IPS-15b (cell line): ENCODE results near the gene RPL3.

Source experiments
- H3K27me3 ChIP-seq: one replicate; pipeline ENCODE4 v1.6.1; 2013; ENCODE audit warnings: low read length; ENCODE audit not compliant: control insufficient read depth, insufficient read depth
- H3K36me3 ChIP-seq: one replicate; pipeline ENCODE4 v1.6.1; 2013; ENCODE audit warnings: low read length; ENCODE audit not compliant: control insufficient read depth, insufficient read depth
- H3K4me1 ChIP-seq: one replicate; pipeline ENCODE4 v1.6.1; 2013; ENCODE audit warnings: mild to moderate bottlenecking, low read length; ENCODE audit not compliant: control insufficient read depth, insufficient read depth
- H3K4me3 ChIP-seq: one replicate; pipeline ENCODE4 v1.5.1; 2013; ENCODE audit warnings: low read depth, low read length
- H3K9ac ChIP-seq: one replicate; pipeline ENCODE4 v1.6.1; 2013; ENCODE audit warnings: low read depth, mild to moderate bottlenecking, low read length
- H3K9me3 ChIP-seq: one replicate; pipeline ENCODE4 v1.6.1; 2013; ENCODE audit warnings: mild to moderate bottlenecking, low read length; ENCODE audit not compliant: control insufficient read depth, insufficient read depth

The RPL3 gene

DNA sequence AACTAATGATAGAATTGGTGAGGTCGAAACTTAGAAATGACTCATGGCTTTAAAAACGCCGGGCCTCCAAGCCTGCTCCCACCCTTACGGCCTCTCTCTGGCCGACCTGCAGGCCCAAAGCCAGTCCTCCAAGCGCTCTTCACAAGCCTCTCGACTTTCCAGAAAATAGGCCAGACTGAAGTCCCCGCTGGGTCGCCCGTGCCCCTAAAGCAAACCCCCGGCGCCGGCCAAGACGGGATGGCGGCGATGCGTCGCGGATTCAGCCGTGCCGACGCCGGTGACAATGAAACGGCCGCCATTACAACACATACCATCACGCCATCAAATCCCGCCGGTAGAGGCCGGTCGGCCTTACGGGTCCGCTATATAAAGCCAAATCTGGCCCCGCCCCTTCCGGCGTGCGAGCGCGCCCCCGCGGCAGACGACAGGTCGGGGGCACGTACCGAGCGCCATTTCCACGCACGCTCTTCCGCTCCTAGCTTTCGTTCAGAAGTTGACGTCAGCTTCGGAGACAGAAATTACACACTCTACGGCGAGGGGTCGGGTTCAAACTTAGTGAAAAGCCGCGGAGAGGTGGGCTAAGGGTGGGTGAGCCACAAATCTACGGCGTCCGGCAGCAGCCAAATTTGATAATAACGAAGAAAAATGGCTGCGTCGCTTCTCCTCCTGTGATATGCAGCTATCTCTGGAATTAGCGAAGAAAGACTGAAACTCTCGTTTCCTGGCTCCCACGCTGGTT is at the start of gene RPL3:
RPL3 (minus strand) TSS at position 340 of the 739 bp plus-strand sequence; CDS start at position 314, 26 bp downstream.
- Histone ChIP-seq H3K4me3 (peak within 1 kb of the TSS; percentile 98), H3K27me3 (no peaks in the 10 kb centered on the region), H3K9me3 (no peaks in the 10 kb centered on the region), H3K36me3 (peaks cover 46% of the 10 kb centered on the region), H3K9ac (peak within 1 kb of the TSS; percentile 100), H3K4me1 (peaks cover 13% of the 10 kb centered on the region)

DNA sequence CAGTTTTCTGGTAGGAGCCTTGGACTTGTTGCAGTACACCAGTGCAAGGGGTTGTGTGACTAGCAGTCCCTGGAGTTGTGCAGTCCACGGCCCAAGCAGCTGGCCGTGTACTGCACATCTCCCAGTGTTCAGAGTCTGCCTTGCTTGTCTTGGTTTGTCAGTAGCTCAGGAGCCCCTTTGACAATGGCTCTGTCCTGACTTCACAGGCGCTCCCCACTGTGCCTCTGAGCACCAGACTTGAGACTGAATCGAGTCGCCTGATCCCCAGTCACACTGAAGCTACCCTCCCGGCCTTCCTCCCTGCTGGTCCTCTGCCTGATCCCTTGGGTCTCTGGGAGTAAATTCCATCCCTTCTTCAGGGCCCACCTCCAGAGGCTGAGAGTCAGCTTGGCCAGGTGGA is 49.8 kb upstream of the RPL3 start:
- H3K4me3 ChIP-seq, result no peak overlapping the region
- no peaks in the 10 kb centered on the region for H3K27me3 ChIP-seq
- peaks cover 3% of the 10 kb centered on the region for H3K9me3 ChIP-seq
- H3K36me3 ChIP-seq, result peaks cover 3% of the 10 kb centered on the region
- H3K4me1 ChIP-seq, result peaks cover 2% of the 10 kb centered on the region
- H3K9ac ChIP-seq, result no peak overlapping the region

DNA sequence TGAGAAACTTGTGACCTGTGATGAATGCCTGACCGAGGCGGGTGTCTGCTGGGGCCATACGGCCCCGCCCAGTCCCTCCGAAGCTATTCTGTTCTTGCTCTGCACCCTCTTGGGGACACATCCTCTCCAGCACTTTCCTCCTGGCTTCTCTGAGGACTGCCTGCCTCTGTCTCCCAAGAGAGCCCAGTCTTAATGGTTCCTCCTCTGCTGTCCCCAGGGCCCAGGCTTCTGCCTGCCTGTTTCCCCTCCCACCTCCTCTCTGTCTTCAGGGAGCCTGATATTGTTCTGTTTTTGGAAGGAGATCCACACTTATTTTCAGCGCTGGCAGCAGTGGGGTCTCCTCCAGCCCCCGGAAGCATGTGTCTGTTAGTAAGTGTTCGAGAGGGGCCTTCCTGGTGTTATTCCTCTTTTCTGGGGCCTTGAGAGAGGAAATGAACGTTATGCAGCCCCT is 49.1 kb upstream of the RPL3 start:
- no peak overlapping the region for H3K4me3 ChIP-seq
- no peaks in the 10 kb centered on the region for H3K27me3 ChIP-seq
- H3K36me3 ChIP-seq, result peaks cover 3% of the 10 kb centered on the region
- H3K9me3 ChIP-seq, result peaks cover 3% of the 10 kb centered on the region
- peaks cover 2% of the 10 kb centered on the region for H3K4me1 ChIP-seq
- no peak overlapping the region for H3K9ac ChIP-seq

DNA sequence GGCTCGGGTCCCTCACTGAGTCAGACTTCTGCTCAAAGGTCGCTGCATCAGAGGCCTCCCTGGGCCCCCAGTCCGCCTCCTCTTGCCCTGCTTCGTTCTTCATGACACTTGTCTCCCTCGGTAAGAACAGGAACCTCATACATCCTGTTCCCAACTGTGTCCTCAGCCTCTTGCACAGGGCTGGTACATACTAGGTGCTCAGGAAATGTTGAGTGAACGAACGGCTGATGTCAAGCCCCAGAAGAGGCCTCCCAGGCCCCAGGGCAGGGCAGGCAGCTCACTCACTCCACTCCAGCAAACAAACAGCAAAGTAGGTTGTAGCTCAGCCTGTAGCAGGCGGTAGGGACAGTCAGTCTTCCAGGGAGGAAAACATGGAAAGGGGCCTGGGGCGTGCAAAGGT is 47.6 kb upstream of the RPL3 start:
- H3K4me3 ChIP-seq, result no peak overlapping the region
- no peak overlapping the region for H3K9ac ChIP-seq
- peaks cover 3% of the 10 kb centered on the region for H3K36me3 ChIP-seq
- H3K27me3 ChIP-seq, result no peaks in the 10 kb centered on the region
- peaks cover 3% of the 10 kb centered on the region for H3K9me3 ChIP-seq
- H3K4me1 ChIP-seq, result peaks cover 12% of the 10 kb centered on the region

DNA sequence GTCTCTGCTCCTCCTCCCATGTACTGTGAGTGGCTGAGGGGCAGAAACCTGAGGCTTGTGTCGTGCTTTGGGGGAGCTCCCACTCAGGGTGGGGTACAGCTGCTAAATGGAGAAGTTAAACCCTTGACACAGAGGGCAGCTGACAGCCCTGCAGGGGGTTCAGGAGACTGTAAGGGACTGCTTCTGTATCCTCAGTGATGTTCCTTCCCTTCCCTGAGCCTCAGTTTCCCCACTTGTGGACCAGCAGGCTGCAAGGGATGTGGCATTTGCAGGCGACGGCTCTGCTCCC is 46.0 kb upstream of the RPL3 start:
- H3K27me3 ChIP-seq, result no peaks in the 10 kb centered on the region
- peaks cover 22% of the 10 kb centered on the region for H3K4me1 ChIP-seq
- no peak overlapping the region for H3K4me3 ChIP-seq
- H3K36me3 ChIP-seq, result peaks cover 3% of the 10 kb centered on the region
- no peaks in the 10 kb centered on the region for H3K9me3 ChIP-seq
- H3K9ac ChIP-seq, result no peak overlapping the region

DNA sequence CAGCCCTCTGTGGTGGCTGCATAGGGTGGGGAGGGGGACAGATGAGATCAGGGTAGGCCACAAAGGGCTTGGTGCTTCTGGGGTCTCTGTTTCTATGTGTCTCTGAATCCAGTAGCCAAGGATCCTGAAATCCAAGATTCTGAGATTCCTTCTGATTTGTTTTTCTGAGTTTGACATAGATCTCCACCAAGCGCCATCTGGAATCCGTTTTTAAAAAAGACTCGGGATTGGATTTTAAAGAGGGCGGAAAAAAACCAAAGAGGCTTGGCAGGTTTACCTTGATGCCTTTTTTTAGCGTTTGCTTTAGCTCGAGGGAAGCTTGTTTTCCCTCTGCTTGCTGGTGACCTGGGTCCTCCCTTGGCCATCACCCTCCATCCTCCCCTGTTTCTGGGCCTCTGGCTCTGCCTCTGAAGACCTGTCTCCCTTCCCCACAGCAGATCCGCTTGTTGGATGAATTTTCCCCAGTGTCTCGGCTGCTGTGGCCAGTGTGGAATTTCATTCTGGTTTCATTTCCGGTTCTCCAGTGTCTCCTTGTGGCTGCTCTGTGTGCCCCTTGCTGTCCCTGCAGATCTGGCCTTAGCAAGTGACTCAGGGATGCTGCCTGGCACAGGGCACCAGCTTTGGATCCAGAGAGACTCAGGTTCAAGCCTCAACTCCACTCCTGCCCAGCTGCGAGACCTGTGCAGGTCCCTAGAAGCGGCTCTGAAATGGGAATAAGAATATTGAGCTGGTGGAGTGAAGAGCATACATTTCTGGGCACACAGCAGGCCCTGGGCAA is 45.5 kb upstream of the RPL3 start:
- no peak overlapping the region for H3K9ac ChIP-seq
- peaks cover 24% of the 10 kb centered on the region for H3K4me1 ChIP-seq
- H3K36me3 ChIP-seq, result peaks cover 3% of the 10 kb centered on the region
- H3K4me3 ChIP-seq, result no peak overlapping the region
- H3K27me3 ChIP-seq, result no peaks in the 10 kb centered on the region
- no peaks in the 10 kb centered on the region for H3K9me3 ChIP-seq

DNA sequence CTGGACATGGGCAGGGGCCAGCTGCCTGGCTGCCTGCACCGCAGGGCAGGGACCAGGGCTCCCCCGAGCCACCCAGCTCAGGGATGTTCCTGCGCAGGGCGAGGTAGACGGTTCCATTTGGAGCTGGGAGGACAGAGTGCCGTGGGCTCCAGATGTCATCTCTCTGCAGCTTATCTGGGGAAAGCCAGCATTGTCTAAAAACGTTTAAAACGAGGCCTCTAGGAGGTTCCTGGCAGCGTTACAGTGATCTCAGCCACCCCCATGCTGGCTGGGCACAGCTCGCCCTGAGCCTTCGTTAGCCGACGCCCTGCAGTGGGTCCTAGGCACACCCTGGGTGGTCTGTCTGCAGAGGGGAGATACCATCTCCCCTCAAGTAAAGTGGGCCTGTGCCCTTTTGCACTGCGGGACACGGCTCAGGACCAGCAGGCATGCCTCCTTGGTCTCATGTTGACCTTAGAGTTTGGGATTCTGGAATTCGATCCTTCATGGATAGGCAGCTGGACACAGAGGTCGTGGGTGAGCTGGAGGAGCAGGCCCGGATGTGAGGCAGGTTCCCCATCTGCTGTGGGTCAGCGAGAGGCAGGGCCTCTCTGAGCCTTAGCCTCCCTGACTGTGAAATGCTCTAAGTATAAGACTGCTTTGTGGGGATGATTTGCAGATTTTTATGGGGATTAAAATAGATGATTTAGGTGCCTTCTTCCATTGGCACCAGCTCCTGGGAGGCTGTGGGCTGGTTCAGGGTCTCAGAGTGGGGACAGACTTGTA is 44.5 kb upstream of the RPL3 start:
- H3K4me3 ChIP-seq, result no peak overlapping the region
- peak overlapping the region; percentile 24 for H3K9ac ChIP-seq
- peaks cover 3% of the 10 kb centered on the region for H3K36me3 ChIP-seq
- no peaks in the 10 kb centered on the region for H3K9me3 ChIP-seq
- peaks cover 24% of the 10 kb centered on the region for H3K4me1 ChIP-seq
- H3K27me3 ChIP-seq, result no peaks in the 10 kb centered on the region

DNA sequence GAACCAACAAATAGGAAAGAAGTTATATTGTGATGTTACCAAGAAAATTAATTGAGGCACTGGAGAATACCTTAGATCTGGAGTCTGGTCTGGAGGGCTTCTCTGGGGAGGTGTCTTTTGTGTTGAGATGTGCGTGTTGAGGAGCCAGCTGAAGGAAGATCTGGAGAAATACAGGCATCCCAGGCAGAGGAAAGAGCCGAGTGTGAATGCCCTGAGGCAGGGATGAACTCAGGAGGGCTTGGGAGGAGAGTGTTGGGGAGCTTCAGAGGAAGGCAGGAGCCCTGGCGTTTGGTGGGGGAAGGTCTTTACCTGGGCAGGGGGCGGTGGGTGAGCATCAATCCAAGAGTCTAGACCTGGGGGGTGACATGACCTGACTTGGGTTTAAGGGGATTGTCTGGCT is 43.5 kb upstream of the RPL3 start:
- Histone ChIP-seq H3K9ac (peak overlapping the region; percentile 26), H3K27me3 (no peaks in the 10 kb centered on the region)

DNA sequence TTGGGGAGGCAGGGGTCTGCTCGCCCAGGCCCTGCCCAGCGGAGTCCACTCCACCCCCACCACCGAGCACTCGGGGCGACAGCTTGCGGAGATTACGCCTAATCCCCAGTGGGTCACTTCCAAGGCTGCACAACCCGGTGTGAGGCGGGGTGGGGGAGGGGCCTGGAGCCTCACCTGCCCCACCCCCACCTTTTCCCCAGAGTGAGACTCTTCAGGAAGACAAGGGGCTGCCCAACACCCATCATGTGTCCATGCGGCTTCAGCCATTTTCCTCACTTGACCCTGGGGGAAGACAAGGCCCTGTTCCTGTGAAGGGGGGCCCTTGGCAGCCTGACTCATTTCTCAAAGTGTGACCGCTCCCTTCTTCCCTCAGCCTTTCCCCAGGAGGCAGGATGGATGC is 42.8 kb upstream of the RPL3 start:
- Histone ChIP-seq H3K9ac (peak overlapping the region; percentile 26), H3K4me3 (no peak overlapping the region), H3K9me3 (no peaks in the 10 kb centered on the region), H3K27me3 (no peaks in the 10 kb centered on the region), H3K4me1 (peaks cover 24% of the 10 kb centered on the region), H3K36me3 (no peaks in the 10 kb centered on the region)

More for the DNA sequence above, 43.5 kb upstream of the RPL3 start:
- Histone ChIP-seq H3K9me3 (no peaks in the 10 kb centered on the region), H3K4me1 (peaks cover 24% of the 10 kb centered on the region), H3K36me3 (no peaks in the 10 kb centered on the region), H3K4me3 (no peak overlapping the region)

DNA sequence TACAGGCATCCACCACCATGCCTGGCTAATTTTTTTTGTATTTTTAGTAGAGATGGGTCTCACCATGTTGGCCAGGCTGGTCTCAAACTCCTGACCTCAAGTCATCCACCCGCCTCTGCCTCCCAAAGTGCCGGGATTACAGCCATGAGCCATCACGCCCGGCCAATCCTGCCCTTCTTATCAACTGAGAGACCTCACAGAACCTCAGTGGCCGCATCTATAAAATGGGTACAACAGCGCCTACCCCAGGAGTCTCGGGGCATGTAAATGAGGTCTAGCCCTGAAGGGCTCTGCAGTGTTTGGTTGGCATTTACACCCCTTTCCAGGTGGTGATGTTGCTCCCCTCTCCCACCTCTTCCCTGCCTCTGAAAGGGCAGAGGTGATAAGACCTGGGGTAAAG is 42.1 kb upstream of the RPL3 start:
- H3K9me3 ChIP-seq, result no peaks in the 10 kb centered on the region
- H3K36me3 ChIP-seq, result no peaks in the 10 kb centered on the region
- H3K4me1 ChIP-seq, result peaks cover 24% of the 10 kb centered on the region
- H3K4me3 ChIP-seq, result no peak overlapping the region
- H3K27me3 ChIP-seq, result no peaks in the 10 kb centered on the region
- no peak overlapping the region for H3K9ac ChIP-seq

DNA sequence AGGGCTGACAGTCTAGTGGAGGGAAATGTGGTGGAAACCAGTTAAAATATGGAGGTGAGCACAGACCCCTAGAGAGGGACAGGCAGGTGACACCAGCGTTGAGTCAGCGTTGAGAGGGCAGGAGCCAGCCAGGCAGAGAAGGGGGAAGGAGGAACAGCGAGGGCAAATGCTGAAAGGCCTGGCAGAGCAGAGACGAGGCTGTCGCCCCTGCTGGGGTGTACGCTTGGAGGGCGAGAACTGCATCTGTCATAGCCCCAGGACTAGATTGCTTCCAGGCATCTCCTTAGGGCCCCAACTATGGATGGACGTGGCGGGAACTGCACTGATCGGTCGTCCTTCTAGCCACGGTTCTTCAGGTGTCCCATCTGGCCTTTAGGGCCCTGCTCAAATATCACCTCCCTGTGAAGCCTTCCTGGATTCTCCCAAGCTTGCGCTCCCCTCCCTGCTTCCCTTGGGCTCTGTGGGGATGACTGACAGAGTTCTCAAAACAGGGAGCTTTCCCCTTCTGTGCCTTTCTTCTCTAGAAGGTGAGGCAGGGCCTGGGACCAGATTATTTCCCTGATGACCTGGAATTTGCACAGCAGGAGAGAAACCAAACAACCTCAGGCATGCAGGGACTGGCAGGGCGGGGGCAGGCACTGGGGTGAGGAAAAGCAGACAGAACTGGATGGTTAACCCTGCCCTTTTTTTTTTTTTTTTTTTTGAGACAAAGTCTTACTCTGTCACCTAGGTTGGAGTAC is 41.4 kb upstream of the RPL3 start:
- peaks cover 24% of the 10 kb centered on the region for H3K4me1 ChIP-seq
- H3K27me3 ChIP-seq, result no peaks in the 10 kb centered on the region
- H3K36me3 ChIP-seq, result no peaks in the 10 kb centered on the region
- no peak overlapping the region for H3K4me3 ChIP-seq
- H3K9ac ChIP-seq, result no peak overlapping the region
- H3K9me3 ChIP-seq, result no peaks in the 10 kb centered on the region
